Activated naive CD4-positive, alpha-beta T cell treated with anti-CD3 and anti-CD28 coated beads, Interleukin-2, amount 10 ng/mL, durations not matched to agents 7 days and 5 days (primary cell): ENCODE results near the gene RALGPS1.

ENCODE experiments used
- CTCF ChIA-PET: fragments of 350-600 bp; sonication (Branson Sonifier 250); formaldehyde crosslinking; loops from one replicate; lab custom pipeline; 2021; ENCODE audit warnings: antibody characterized with exemption; lab: Charles Lee
- DNase-seq: peaks from one replicate; pipeline ENCODE4 v3.0.0-alpha.2; 2020
- H3K27ac Mint-ChIP-seq: one replicate; pipeline ENCODE4 v1.8.0; 2021; ENCODE audit warnings: mild to moderate bottlenecking, moderate library complexity, mixed read lengths
- H3K27me3 Mint-ChIP-seq: one replicate; pipeline ENCODE4 v1.8.0; 2021; ENCODE audit warnings: mild to moderate bottlenecking, mixed read lengths
- H3K36me3 Mint-ChIP-seq: one replicate; pipeline ENCODE4 v1.8.0; 2021; ENCODE audit warnings: mixed read lengths
- H3K4me1 Mint-ChIP-seq: one replicate; pipeline ENCODE4 v1.8.0; 2021; ENCODE audit warnings: mixed read lengths
- H3K4me3 Mint-ChIP-seq: one replicate; pipeline ENCODE4 v1.8.0; 2021; ENCODE audit warnings: mild to moderate bottlenecking, moderate library complexity, mixed read lengths
- H3K9me3 Mint-ChIP-seq: one replicate; pipeline ENCODE4 v1.8.0; 2021; ENCODE audit warnings: mixed read lengths

RALGPS1 gene

DNA sequence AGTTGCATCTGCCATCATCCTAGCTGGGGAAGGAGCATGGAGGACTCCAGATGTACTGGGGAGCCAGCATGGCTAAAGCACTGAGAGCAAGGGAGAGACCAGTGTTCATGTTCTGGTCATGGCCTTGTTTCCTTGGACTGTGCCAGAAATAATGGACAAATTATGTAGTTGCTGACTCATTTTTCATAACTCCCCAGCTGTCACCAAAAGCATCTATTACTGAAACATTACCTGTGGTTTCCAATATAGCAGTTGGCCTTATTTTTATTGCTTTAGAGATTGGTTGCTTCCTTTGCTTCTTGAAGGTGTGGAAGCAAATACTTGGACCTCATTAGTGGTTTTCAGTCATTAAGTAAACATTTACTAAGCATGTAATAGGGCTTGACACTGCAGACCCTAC, 11.3 kb downstream of the RALGPS1 start:
- DNase-seq, result no peak
- H3K9me3 Mint-ChIP-seq, result no peaks in the 10 kb centered on the region
- no peaks in the 10 kb centered on the region for H3K36me3 Mint-ChIP-seq
- H3K27me3 Mint-ChIP-seq, result peaks cover 5% of the 10 kb centered on the region
- H3K4me1 Mint-ChIP-seq, result no peaks in the 10 kb centered on the region
- CTCF ChIA-PET, result interaction anchor here (0.6 kb wide), 1 partner anchor 125 kb away, joined by 5 read pairs; no protein-coding TSS in a partner anchor
- no peak overlapping the region for H3K27ac Mint-ChIP-seq
- H3K4me3 Mint-ChIP-seq, result no peak overlapping the region

GRCh38 chr9:126926364-126926763, 11.8 kb downstream of the RALGPS1 start:
- DNase-seq, result no peak
- Mint-ChIP-seq H3K27ac (no peak overlapping the region), H3K27me3 (peaks cover 2% of the 10 kb centered on the region), H3K4me1 (no peaks in the 10 kb centered on the region), H3K36me3 (no peaks in the 10 kb centered on the region), H3K9me3 (no peaks in the 10 kb centered on the region), H3K4me3 (no peak overlapping the region)
- CTCF ChIA-PET, result interaction anchor here (0.5 kb wide), 1 partner anchor 12 kb away, joined by 3 read pairs; no protein-coding TSS in a partner anchor

GRCh38 chr9:126927419-126927818, 12.8 kb downstream of the RALGPS1 start:
- no peak overlapping the region for H3K27ac Mint-ChIP-seq
- no peaks in the 10 kb centered on the region for H3K36me3 Mint-ChIP-seq
- no peaks in the 10 kb centered on the region for H3K4me1 Mint-ChIP-seq
- H3K9me3 Mint-ChIP-seq, result no peaks in the 10 kb centered on the region
- CTCF ChIA-PET, result interaction anchor here (1.2 kb wide), 1 partner anchor 274 kb away, joined by 3 read pairs; no protein-coding TSS in a partner anchor
- no peak overlapping the region for H3K4me3 Mint-ChIP-seq
- DNase-seq, result no peak
- H3K27me3 Mint-ChIP-seq, result no peaks in the 10 kb centered on the region

GRCh38 chr9:126932871-126933321, 18.3 kb downstream of the RALGPS1 start:
- peaks cover 31% of the 10 kb centered on the region for H3K27me3 Mint-ChIP-seq
- CTCF ChIA-PET, result interaction anchor here (0.8 to 1.0 kb wide), 2 partner anchors 8 to 266 kb away, joined by 3 to 4 read pairs; no protein-coding TSS in a partner anchor
- H3K27ac Mint-ChIP-seq, result no peak overlapping the region
- DNase-seq, result no peak
- no peak overlapping the region for H3K4me3 Mint-ChIP-seq
- H3K36me3 Mint-ChIP-seq, result no peaks in the 10 kb centered on the region
- no peaks in the 10 kb centered on the region for H3K9me3 Mint-ChIP-seq
- no peaks in the 10 kb centered on the region for H3K4me1 Mint-ChIP-seq

- H3K36me3 Mint-ChIP-seq, result no peaks in the 10 kb centered on the region
- CTCF ChIA-PET, result interaction anchor here (0.8 kb wide), 1 partner anchor 265 kb away, joined by 3 read pairs; no protein-coding TSS in a partner anchor
- no peak overlapping the region for H3K27ac Mint-ChIP-seq
- no peak for DNase-seq
- H3K4me1 Mint-ChIP-seq, result no peaks in the 10 kb centered on the region
- no peaks in the 10 kb centered on the region for H3K9me3 Mint-ChIP-seq
- peaks cover 31% of the 10 kb centered on the region for H3K27me3 Mint-ChIP-seq
- no peak overlapping the region for H3K4me3 Mint-ChIP-seq
Measured at GRCh38 chr9:126933334-126933980, 18.9 kb downstream of the RALGPS1 start.

DNA sequence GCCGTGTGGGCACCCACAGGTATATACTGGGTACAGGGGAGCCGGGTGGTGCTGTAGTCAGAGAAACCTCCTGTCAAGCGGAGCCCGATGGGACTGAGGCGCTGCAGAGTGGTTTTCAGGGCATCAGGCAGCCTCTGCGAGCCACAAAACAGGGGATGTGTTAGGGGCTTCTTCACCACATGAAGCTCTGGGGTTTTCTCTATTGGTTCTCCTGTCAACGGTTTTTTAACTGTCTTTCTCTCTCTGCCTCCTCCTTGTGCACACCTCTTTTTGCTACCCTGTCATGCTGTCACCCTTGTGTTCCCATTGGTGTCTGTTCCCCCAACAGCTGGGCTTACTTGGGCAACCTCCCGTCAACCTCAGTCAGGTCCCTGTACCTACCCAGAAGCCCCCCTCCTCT, 19.9 kb downstream of the RALGPS1 start:
- Mint-ChIP-seq H3K36me3 (no peaks in the 10 kb centered on the region), H3K27ac (no peak overlapping the region), H3K9me3 (no peaks in the 10 kb centered on the region), H3K27me3 (peaks cover 32% of the 10 kb centered on the region), H3K4me3 (no peak overlapping the region), H3K4me1 (no peaks in the 10 kb centered on the region)
- CTCF ChIA-PET, result interaction anchor here (0.6 to 1.4 kb wide), 2 partner anchors 27 to 34 kb away, joined by 3 read pairs; no protein-coding TSS in a partner anchor
- no peak for DNase-seq

DNA sequence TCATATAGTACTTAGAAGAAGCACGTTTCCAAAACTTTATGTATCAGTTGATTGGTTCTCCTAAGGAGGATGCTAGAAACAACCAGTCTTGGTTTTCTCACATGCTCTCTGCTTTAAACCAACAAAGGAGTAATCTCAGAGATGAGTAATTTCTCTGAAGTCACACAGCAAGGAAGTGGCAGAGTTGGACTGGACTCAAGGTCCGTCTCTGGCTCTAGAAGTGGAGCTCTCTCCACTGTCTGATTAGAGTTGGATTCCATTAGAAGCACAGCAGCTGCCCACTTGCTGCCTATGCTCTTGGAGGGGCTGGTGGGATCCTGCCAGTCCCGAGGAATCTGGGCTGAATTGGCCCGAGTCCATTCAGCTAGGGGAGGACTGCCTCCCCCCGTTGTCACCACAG, 21.0 kb downstream of the RALGPS1 start:
- Mint-ChIP-seq H3K27ac (no peak overlapping the region), H3K9me3 (no peaks in the 10 kb centered on the region), H3K4me1 (peaks cover 2% of the 10 kb centered on the region), H3K36me3 (no peaks in the 10 kb centered on the region), H3K27me3 (peaks cover 38% of the 10 kb centered on the region), H3K4me3 (no peak overlapping the region)
- no peak for DNase-seq
- CTCF ChIA-PET, result interaction anchor here (0.7 to 13.3 kb wide), 3 partner anchors 26 to 264 kb away, joined by 3 to 132 read pairs (median 3); no protein-coding TSS in a partner anchor

DNA sequence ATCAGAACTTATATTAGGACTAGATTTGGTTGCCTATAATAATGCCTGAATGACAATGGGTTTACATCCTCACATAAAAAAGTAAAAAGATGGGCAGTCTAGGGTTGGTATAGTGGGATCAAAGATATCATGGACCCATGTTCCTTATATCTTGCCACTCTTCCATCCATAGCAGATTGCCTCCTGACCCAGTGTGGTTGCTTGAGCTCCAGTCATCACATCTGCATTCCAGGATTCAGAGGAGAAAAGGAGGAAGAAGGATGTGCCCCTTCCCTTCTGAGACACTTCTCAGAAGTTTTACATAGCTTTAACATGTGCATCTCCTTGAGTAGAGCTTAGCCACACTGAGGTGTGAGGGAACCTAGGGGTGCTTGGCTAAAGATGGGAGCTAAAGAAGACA, 22.9 kb downstream of the RALGPS1 start:
- peaks cover 49% of the 10 kb centered on the region for H3K27me3 Mint-ChIP-seq
- H3K36me3 Mint-ChIP-seq, result no peaks in the 10 kb centered on the region
- no peak overlapping the region for H3K27ac Mint-ChIP-seq
- H3K4me1 Mint-ChIP-seq, result peaks cover 6% of the 10 kb centered on the region
- no peaks in the 10 kb centered on the region for H3K9me3 Mint-ChIP-seq
- DNase-seq, result no peak
- H3K4me3 Mint-ChIP-seq, result no peak overlapping the region
- CTCF ChIA-PET, result interaction anchor here (0.7 to 13.3 kb wide), 4 partner anchors 181 to 321 kb away, joined by 3 to 132 read pairs (median 4); no protein-coding TSS in a partner anchor

DNA sequence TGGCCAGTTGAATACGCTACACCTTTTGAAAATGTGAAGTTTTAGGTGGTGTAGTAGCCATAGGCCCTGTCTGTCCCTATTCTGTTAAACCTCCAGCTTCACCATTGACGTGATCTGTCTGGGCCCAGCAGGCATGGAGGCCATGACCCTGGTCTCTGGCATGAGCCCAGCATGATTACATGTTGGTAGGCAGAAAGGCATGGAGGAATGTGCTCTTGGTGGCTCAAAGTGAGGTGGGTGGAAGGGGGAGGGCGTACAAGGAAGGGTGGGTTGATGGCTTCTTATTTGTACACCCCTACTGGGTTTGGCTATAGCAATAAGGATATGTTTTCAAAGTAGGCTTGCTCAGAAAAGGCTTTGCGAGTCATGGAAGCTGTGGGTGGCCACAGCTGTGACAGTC, 23.7 kb downstream of the RALGPS1 start:
- Mint-ChIP-seq H3K4me3 (no peak overlapping the region), H3K27me3 (peaks cover 46% of the 10 kb centered on the region), H3K4me1 (peaks cover 6% of the 10 kb centered on the region), H3K36me3 (no peaks in the 10 kb centered on the region), H3K9me3 (no peaks in the 10 kb centered on the region), H3K27ac (no peak overlapping the region)
- CTCF ChIA-PET, result interaction anchor here (0.7 to 13.3 kb wide), 5 partner anchors 9 to 261 kb away, joined by 3 to 132 read pairs (median 3); no protein-coding TSS in a partner anchor
- DNase-seq, result no peak

DNA sequence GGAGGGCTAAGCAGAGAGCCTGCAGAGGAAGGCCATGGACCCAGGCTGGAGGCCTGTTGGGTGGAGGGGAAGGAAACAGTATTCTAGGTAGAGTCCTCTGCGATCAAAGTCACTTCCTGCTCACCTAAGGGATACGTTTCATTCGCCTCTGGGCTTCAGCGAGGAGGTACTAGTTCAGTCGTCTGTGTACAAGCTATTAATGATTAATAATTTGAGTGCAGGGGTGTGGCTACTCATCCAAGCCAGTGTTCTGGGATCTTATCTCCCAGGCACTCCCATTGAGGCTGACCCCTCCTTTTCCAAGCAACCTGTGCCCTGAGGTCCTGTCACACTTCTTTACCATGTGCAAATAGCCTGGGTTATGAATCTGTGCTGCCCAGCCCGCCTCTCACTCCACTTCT, 25.2 kb downstream of the RALGPS1 start:
- no peaks in the 10 kb centered on the region for H3K9me3 Mint-ChIP-seq
- H3K4me1 Mint-ChIP-seq, result peaks cover 6% of the 10 kb centered on the region
- DNase-seq, result no peak
- no peak overlapping the region for H3K4me3 Mint-ChIP-seq
- CTCF ChIA-PET, result interaction anchor here (1.0 to 13.3 kb wide), 5 partner anchors 16 to 260 kb away, joined by 3 to 132 read pairs (median 3); no protein-coding TSS in a partner anchor
- H3K27me3 Mint-ChIP-seq, result peaks cover 45% of the 10 kb centered on the region
- no peak overlapping the region for H3K27ac Mint-ChIP-seq
- no peaks in the 10 kb centered on the region for H3K36me3 Mint-ChIP-seq

GRCh38 chr9:126942399-126942798, 27.8 kb downstream of the RALGPS1 start:
- Mint-ChIP-seq H3K27ac (no peak overlapping the region), H3K4me1 (peaks cover 6% of the 10 kb centered on the region), H3K36me3 (no peaks in the 10 kb centered on the region), H3K9me3 (no peaks in the 10 kb centered on the region), H3K4me3 (no peak overlapping the region), H3K27me3 (peaks cover 56% of the 10 kb centered on the region)
- CTCF ChIA-PET, result interaction anchor here (1.0 to 13.3 kb wide), 6 partner anchors 22 to 272 kb away, joined by 3 to 132 read pairs (median 4); no protein-coding TSS in a partner anchor
- DNase-seq, result no peak

DNA sequence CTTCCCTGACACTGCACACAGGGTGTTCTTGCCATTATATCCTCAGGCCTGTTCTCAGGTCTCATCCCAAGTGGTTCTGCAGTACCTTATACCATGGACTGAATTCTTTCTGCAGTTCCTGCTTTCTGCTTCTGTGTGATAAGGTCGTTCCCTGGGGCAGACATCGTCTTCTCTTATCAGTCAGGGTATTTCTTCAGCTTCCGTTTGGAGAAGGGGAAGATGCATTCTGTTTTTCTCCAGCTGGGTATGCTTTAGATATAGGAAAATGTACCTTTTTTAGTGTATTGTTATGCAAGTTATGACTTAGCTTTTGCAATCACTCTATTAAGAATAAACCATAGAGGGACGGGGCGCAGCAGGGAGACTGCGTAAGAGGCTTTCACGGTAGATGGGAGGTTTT, 31.1 kb downstream of the RALGPS1 start:
- CTCF ChIA-PET, result interaction anchor here (2.6 to 13.3 kb wide), 2 partner anchors 249 to 254 kb away, joined by 5 to 132 read pairs; no protein-coding TSS in a partner anchor
- Mint-ChIP-seq H3K36me3 (no peaks in the 10 kb centered on the region), H3K4me1 (peaks cover 3% of the 10 kb centered on the region), H3K4me3 (no peak overlapping the region), H3K27ac (no peak overlapping the region), H3K9me3 (no peaks in the 10 kb centered on the region), H3K27me3 (peaks cover 46% of the 10 kb centered on the region)
- no peak for DNase-seq

DNA sequence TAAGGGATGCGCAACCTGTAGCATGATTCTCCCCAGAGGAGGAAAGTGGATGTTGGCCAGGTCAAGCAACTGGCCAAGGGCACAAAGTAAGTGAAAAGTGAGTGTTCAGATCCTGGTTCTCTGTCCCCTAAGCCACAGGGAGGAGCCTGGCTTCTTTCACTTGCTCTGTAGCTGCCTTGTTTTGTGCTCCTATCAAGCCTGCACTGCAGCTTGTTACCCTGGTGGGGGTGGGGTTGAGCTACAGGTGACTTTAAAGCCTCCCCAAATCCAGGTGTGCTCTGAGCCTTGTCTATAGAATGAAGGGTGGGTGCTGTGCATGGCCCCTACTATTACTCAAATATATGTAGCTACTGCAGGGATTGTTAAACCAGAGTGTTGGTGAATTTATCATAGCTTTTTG, 32.9 kb downstream of the RALGPS1 start:
- no peak overlapping the region for H3K27ac Mint-ChIP-seq

GRCh38 chr9:126952205-126952977, 37.8 kb downstream of the RALGPS1 start:
- no peaks in the 10 kb centered on the region for H3K4me1 Mint-ChIP-seq
- no peaks in the 10 kb centered on the region for H3K36me3 Mint-ChIP-seq
- no peaks in the 10 kb centered on the region for H3K9me3 Mint-ChIP-seq
- H3K27ac Mint-ChIP-seq, result no peak overlapping the region
- peaks cover 37% of the 10 kb centered on the region for H3K27me3 Mint-ChIP-seq
- H3K4me3 Mint-ChIP-seq, result no peak overlapping the region
- DNase-seq, result no peak
- CTCF ChIA-PET, result no interaction called here

More for the DNA sequence above, 32.9 kb downstream of the RALGPS1 start:
- peak; percentile 39 for DNase-seq
- Mint-ChIP-seq H3K27me3 (peaks cover 45% of the 10 kb centered on the region), H3K4me3 (no peak overlapping the region), H3K36me3 (no peaks in the 10 kb centered on the region), H3K9me3 (no peaks in the 10 kb centered on the region), H3K4me1 (no peaks in the 10 kb centered on the region)
- CTCF ChIA-PET, result interaction anchor here (1.1 to 13.3 kb wide), 5 partner anchors 9 to 252 kb away, joined by 3 to 132 read pairs (median 4); no protein-coding TSS in a partner anchor
